ENCODE measurements around the gene SLC5A2.
"Not testable (repeated sequence)": the region's sequence is repeated elsewhere in the genome, so short reads cannot be mapped to it uniquely, and the experiment has no call there.

The SLC5A2 gene

DNA sequence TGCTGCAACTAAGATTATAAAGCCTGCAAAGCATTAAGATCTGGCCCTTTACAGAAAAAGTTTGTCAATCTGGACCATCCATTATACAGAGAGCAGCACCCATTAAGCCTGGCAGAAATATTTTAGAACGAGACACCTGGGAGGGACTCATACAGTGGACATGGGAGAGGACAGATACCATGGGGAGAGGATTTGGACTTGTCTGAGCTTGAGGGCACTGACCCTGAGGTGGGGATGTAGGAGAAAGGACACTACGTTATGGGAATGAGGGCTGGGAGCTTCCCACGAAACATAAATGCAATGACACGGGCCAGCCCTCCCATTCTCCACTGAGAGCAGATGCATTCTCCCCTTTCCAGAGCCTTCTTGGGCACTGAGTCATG is 19.0 kb downstream of the SLC5A2 start:
- DNase-seq, result no peak

DNA sequence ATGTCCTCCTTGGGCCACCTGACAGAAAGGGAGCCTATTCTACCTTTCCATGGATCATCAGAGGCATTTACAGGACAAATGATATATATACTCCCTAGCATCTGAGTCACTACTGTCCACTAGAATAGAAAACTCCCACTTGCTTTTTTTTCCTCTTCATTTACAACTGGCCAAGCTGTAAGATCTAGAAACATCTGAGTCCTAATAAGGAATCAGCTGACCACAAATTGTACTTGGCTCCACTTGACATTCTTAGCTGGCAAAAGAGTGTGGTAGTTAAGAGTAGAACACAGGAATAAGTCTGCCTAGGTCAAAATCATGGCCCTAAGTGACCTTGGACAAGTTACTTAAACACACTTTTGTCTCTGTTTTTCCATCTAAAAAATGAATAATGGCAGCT is 20.1 kb downstream of the SLC5A2 start:
- DNase-seq, result no peak

DNA sequence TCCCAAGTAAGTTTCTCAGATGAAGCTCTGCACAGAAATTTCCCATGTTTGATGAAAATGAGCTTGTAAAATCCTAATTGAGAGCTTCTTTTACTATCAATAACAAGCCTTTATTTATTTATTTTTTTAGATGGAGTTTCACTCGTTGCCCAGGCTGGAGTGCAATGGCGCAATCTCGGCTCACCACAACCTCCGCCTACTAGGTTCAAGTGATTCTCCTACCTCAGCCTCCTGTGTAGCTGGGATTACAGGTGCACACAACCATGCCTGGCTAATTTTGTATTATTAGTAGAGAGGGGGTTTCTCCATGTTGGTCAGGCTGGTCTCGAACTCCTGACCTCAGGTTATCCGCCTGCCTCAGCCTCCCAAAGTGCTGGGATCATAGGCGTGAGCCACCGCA is 20.6 kb downstream of the SLC5A2 start:
- DNase-seq, result not testable (repeated sequence)

DNA sequence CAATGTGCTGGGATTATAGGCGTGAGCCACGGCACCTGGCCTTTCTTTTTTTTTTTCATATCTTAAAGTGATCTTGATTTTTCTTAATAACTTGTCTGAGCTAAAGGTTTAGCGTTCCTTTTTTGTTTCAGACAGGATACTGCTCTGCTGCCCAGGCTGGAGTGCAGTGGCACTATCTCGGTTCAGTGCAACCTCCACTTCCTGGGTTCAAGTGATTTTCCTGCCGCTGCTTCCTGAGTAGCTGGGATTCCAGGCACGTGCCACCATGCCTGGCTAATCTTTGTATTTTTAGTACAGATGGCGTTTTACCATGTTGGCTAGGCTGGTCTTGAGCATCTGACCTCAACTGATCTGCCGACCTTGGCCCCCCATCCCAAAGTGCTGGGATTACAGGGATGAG is 21.2 kb downstream of the SLC5A2 start:
- DNase-seq, result no peak

DNA sequence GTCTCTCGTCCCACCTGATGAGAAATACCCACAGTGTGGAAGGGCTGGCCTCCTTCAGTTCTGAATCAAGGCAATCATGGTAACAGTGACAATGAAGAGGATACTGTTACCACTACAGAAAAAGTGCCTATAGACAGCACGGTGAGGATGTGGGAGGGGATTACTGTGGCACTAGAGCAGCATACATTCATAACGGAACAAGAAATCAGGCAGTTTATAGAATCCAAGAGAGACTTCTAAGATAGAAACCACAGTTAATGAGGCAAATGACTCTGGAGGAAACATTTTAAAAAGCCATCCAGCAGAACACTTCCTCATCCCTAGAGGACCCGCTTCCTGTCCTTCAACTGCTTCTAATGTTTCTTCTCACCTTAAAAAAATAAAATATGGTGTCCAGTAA is 22.6 kb downstream of the SLC5A2 start:
- DNase-seq, result no peak

DNA sequence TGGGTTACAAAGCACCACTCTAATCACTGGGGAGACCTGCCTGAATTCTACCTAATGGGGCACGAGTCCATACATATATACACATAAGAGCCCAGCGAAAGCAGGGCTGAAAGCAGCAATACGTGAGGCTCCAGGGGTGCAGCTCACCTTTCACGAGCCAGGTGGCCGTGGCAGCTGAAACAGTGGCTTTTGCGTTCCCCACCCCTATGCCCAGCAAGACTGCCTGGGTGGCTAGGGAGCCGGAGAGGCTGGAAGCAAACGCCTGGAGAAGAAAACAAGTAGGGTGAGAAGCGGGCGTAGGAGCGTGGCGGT is 24.6 kb downstream of the SLC5A2 start:
- DNase-seq, result no peak

DNA sequence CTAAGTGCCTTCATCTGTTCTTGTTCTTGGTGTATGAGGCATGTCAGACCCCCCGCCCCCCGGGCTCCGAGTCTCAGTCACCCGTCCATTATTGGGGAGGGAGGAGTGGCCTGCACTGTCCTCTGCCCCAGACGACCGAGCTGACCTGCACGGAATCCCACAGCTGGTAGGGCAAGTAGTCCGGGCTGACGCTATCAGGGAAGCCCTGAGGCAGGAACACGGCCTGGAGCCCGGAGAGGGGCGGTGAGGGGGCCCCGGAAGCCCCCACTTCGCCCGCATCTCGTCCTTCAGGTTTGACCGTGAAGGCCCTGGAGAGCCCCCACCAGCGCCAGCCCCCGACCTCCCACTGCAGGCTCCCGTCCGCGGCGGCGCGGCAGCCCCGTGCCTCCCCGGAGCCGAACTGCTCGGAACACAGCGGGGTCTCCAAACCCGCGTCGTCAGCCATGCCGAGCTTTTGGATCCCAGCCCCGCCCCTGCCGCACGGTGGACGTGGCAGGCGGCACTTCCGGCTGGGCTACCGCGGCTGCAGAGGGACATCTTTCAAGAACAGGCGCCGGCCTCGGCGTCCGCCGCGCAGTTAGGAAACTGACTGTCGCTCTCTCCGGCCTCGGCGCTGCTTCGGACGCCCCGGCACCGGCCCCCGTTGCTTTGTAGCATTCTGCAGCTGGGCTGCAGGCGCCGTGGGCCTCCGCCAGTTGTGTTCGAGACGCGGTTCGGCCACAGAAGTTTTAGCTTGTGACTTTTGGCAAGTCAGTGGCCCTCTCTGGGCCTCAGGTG is 25.2 kb downstream of the SLC5A2 start, which contains the start of gene RUSF1:
RUSF1 (minus strand) TSS at position 463 of the 777 bp plus-strand sequence; CDS start at position 445, 18 bp downstream.
- peak; percentile 75 to 88 for DNase-seq

DNA sequence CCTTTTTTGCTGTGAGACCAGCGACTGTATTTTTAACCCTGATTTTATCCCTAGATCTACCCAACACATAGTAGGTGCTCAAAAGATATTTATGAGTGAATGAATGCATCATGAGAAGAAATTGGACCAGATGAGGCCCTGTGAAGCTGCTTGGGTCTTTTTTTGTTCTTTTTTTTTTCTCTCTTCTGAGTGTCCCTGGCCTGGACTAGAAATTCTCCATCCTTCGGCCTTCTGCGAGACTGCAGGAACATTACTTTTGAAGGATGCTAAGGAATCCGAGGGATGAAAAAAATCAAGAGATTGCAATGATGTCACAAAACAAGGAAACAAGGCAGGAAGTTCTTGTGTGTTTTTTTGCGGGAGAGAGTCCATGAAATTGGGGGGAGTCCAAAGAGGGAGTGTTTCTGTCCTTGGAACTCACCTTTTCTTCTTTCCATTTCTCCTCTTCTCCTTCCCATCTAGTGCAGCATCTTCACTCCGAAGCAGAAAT is 25.8 kb downstream of the SLC5A2 start:
- peak in 1 of 2 donors; percentile 44 for DNase-seq

DNA sequence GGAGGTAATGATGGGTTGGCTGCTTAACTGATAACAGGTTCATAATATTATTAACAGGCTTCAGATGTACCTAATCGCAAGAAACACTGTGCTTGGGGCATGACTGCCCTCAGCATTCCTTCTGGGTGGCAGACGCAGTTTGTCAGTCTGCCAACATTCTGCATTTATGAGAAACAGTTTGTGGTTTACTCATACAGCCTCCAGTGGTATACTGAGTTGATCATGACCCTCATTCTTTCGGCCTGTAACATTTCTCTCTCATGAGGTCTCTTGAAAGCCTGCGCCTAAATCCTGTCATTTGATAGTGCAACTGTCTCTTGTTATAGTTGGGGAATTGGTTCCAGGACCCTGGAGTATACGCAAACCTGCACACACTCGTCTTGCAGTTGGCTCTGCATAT is 30.2 kb downstream of the SLC5A2 start:
- no peak for DNase-seq

DNA sequence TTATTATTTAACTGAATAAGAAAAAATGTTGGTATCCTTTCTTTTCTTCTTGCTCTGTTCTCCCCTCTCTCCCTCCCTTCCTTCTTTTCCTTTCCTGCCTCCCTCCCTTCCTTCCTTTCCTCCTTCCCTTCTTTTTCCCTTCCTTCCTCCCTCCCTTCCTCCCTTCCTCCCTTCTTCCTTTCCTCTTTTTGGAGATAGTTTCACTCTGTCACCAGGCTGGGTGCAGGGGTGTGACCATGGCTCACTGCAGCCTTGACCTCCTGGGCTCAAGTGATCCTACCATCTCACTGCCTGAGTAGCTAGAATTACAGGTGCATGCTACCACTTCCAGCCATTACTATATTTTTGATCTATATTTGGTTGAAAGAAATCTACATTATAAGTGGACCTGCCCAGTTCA is 31.0 kb downstream of the SLC5A2 start:
- DNase-seq, result no peak

DNA sequence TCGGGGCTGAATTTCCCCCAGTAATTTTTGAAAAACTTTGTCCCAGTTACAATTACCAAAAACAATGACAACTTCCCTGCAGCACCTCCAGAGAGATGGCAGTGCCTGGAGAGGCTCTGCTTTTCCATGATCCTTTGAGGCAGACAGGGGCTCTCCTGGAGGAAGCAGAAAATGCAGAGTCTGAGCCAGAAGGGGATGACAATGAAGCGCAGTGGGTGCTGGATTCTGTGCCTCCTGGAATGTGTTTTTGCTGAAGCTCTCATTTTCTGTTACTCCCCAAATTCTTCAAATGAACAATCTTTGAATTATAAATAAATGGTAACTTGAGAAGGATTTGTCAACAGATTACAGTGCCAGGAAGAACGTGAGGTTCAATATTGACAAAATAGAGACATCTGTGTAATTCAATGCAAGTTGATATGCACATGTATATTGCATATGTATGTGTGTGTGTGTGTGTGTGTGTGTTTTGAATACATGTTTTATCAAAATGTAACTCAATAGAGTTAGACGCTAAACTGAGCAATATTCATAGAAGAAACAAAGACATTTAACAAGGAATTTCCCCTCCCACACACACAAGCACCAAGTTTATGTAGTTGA is 35.0 kb downstream of the SLC5A2 start:
- DNase-seq, result no peak

DNA sequence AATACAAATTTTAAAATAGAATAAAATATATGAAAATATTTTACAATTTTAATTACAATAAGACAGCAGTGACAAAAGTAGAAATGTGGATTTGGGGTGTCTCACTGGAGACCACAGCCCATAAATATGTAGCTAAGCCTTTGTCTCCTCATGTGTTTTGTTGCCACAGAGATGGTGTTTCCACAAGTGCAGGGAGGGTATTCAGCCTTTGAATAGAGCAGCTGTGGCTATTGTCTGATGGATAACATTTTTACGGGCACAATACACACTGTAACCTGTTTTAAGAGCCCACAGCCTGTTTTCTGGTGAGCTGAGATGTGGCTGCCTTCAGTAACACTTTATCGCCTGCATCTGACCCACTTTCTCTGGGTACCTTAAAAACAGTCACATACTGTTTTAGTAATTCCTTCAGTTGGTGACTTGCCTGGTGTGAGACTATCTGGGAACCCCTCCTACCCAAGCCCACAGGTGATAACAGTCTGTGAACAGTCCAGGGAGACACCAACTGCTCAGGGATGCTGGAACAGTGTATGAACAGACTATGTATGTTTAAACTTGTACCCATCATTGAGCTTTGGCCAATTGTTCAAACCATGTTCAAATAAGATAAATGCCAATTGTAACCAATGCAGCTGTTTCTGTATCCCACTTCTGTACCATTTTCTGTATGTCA is 37.0 kb downstream of the SLC5A2 start:
- DNase-seq, result no peak

DNA sequence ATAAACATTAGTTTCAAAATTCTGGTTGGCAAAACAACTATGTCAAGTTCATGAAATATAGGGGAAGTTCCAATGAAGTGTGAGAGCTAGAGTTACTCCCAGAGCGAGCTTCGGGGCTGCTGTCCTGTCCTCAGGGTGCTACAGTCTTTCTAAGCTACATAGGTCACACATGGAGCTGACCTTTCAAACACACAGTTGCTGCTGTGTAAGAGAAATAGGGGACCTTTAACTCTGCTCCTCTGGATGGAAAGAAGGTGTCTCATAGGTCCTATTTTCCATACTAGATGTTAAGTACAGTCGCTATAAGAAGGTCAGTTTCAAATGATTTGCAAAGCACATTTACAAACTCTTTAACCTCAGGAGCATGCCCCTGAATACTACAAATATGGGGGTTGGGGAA is 38.4 kb downstream of the SLC5A2 start:
- no peak for DNase-seq

DNA sequence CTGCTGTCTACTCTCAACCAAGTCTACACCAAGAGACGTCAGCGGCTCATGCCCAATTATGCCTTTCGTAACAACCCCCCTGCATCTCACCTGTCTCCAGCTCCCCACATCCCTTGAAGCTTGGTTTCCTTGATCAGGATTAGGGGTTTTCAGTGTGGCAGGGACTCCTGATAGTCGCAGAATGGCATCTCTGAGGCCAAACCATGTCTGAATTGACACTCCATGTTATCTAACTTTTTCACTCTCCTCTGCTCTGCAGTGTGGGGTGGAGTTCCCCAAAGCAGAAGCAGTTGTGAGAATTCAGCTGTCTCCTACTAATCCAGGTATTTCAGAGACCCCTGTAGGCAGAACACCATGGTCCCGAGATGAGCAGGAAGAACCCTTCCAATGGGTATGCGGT is 39.1 kb downstream of the SLC5A2 start:
- no peak for DNase-seq

DNA sequence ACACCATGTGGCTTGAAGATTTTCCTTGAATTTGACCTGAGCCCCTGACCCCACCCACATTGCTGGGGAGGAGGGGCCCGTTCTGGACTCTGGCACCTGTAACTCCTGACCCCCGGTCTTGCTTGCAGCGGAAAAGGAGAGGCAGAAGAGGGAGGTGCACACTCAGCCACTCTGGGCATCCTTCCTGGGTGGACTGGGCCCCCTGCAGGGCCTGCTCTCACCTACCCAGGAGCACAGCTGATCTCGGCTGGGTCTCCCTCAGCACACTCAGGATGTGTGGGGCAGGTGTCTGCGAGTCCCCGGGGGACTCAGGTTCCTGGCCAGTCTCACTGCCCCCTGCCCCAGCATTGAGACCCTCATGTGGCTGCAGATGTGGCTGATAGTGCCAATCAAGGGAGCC is 40.8 kb downstream of the SLC5A2 start:
- DNase-seq, result not testable (repeated sequence)

DNA sequence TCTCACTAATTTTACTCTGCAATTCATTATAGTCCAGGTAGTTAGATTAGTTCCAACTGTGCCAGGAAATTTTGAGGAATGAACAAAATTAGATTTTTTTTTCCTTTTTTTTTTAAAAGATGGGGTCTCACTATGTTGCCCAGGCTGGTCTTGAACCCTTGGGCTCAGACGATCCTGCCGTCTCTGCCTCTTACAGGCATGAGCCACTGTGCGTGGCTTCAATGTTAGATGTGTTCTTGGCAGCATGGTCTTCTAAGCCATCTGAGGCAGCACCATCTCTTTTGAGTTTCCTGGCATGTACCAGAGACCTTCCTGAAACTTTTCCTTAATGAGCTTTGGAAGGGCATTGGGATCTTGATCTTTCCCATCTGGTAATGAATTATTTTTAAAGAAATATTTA is 42.2 kb downstream of the SLC5A2 start:
- DNase-seq, result no peak

DNA sequence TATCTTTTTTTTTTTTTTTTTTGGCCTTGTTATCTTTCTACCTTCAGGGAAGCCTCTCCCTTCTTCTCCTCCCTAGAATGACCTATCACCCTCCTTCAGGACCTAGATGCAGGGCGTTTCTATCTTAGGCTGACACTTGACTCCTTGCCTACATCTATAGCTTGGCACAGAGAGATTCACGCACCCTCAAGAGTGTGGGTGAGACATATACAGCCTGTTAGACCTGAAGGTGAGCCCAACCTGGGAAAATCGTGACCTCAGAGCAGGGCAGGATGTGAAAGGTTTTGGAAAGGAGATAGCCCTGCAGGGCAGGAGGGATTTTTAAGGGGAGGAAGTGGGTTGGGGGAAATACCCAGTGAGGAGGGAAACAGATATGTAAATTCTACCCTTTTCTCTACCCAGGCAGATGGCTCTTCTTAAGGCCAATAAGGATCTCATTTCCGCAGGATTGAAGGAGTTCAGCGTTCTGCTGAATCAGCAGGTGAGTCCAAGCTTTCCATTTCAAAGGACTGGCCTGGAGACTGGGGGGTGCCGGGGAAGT is 44.9 kb downstream of the SLC5A2 start, which contains the start of gene AHSP:
AHSP (plus strand) TSS at position 167 of the 541 bp plus-strand sequence; CDS start at position 407, 240 bp downstream.
- DNase-seq, result no peak

DNA sequence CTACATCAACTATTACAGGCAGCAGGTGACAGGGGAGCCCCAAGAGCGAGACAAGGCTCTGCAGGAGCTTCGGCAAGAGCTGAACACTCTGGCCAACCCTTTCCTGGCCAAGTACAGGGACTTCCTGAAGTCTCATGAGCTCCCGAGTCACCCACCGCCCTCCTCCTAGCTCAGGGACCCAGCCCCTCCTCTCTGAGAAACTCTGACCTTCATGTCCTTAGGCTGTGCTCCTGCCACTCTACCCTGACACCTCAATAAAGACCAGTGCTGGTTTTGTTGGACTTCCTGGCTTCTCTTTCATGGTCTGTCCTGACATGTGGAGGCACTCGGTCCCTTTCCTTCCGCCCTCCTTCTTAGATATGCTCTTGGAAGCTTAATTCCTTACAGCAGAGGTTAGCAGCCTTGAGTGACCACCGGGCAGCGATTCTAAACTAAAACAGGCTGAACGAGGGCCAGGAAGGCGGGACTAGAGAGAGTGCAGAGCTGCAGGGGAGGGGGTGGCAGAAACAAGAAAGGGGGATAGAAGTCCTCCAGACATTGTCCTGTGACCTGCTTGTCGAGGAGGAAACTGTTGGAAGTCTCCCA is 45.7 kb downstream of the SLC5A2 start:
- DNase-seq, result no peak

DNA sequence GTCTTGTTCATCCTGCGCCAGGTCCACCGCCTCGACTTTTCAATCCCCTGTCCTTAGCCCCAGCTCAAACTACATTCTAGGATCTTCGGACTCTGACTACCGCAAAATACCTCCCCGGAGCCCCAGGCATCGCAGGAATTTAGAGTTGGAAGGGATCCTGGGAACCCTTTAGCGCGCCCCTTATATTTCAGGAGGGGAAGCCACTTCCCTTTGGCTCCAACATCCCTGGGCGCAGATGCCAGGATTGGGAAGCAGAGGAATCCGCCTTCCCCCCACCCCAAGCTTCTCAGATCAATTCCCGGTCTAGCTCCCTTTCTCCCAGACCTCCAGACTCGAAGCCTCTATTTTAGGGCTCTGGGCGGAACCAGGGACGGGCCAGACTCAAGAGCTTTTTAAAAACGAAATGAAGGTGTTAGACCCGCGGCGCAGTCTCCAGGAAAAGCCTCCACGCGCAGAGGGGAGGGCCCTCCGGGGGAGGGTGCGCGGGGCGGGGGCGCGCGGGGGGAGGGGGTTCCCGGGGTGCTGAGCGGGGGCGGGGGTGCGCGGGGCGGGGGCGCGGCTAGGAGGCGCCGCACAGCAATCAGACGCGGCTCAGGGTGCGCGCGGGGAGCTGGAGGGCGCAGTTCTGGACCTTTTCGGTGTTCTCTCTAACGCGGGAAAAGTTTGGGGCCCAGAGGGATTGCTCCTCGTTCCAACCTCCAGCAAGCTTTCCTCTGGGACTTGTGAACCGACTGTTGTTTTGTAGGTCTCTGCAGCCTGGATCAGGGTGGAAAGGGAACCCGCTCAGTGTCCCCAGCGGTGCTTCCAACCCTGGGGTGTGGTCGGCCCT is 46.4 kb downstream of the SLC5A2 start:
- no peak for DNase-seq

DNA sequence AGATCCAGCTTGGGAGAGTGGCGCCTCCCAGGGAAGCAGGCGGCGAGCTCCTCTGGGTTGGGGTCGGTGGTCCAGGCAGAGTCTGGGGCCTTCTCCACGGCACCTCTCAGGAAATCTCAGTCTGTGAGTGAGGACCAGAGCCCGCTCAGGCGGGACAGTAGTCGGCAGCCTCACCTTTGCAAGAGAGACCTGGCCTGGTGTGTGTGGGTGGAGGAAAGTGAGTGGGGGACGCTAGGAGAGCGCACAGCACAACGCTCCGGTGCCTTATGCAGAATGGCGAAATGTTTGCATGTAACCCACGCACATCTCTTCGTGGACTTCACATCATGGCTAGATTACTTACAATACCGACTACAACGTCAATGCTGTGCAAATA is 47.0 kb downstream of the SLC5A2 start:
- no peak for DNase-seq

DNA sequence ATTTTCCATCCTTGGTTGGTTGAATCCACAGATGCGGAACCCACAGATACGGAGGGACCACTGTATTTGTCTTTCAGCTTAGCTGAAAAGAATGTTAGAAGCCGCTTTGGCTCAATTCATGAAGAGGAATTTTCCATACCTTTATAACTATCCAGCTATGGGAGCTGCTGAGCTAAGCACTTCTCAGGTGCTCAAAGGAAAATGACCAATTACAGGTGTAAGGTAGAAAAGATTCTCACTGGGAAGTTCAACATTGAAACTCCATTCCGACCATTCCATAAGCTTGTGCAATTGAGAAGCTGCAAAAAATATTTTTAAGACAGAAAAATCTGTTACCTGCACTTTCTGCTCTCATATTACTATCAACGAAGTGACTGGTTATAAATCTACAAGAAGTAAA is 47.5 kb downstream of the SLC5A2 start:
- DNase-seq, result no peak

DNA sequence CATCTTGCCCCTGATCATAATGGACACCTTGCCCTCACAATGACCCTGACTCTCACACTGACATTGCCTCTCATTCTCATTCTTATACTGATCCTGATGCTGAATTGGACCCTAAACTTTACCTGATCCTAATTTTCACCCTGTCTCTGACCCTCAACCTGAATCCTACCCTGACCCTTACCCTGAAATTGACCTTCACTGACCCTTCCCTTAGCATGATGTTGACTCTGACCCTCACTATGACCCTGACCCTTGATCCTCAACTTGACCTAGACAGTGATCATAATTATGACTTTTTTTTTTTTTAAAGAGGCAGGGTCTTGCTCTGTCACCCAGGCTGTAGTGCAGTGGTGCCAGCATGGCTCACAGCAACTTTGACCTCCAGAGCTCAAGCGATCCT is 48.2 kb downstream of the SLC5A2 start:
- no peak for DNase-seq

All from hippocampal formation (tissue), 2 donors.